Bone marrow (tissue), 2 donors: ENCODE measurements around the gene USH1C.

ENCODE experiments used
- DNase-seq, 2 donors: peaks; one replicate each; lab custom pipeline; 2025; lab: John Stamatoyannopoulos, UW

The USH1C gene

DNA sequence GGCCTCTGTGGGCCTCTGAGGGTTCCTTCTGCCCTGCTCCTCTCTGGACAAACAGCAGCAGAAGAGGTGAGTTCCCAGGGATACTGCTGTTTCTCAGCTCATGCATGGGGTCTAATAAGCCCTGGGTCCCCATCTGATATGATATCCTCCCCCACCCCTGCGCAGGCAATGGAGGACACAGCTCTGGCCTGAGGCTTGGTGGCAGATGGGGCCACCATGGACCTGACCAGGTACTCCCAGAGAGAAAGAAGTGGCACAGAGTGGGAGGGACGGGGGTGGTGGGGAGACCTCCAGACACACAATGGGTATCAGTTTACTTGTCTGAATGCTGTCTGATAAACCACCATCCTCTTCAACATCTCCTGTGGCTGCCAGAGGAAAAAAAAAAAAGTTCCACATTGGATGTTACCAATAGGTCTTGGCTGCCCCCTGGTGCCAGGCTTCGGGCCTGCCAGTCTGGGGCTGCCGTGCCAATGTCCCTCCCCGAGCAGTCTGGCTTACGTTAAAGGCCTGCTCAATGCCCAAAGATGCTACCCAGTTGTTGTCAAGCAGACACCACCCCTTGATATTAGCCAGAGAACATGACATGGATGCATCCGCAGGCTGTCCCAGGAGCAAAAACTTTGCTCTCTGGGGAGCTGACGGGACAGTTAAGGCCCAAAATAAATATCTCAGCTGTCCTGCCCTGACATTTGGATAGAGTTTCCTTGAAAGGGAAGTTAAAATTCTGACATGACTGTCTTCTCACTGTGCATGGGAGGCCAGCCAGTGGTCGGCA, 39.7 kb downstream of the USH1C start:
- DNase-seq, result peak; percentile 15 to 27

DNA sequence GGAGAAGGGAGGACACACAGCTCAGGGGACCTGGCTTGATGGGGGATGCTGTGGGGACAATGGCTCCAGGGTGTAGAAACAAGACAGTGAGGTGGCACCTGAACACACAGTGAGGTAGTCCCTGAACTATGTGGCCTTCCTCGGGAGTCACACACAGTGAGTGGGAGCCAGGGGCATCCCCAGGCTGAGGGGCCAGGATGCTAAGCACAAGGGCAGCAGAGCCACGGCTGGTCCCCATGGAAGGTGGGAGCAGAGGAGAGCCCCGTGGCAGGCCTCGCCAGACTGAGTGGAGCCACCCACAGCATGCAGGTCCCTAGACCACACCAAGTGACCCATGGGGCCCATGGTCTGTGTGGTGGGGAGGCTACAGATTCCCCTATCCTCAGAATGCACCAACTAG, 41.6 kb downstream of the USH1C start:
- DNase-seq, result no peak

DNA sequence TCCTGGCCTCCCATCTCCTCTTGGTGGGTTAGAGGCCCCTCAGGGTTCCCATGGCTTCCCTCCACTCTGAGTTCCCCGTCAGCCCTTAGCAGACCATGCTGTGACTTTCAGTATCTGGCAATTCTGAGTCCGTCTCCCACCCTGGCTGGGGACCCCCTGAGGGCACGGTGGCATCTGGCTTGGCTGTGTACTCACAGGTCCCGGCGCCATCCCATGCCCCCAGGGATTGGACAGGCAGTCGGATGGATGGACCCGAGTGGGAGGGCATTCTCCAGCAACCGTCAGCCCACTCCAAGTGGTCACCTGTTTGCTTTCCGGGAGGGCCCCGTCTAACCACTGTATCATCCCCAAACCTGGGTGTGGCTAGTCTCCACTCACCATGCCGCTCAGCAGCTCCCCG, 43.5 kb downstream of the USH1C start:
- no peak for DNase-seq

GRCh38 chr11:17498475-17498874, 45.7 kb downstream of the USH1C start:
- DNase-seq, result no peak

DNA sequence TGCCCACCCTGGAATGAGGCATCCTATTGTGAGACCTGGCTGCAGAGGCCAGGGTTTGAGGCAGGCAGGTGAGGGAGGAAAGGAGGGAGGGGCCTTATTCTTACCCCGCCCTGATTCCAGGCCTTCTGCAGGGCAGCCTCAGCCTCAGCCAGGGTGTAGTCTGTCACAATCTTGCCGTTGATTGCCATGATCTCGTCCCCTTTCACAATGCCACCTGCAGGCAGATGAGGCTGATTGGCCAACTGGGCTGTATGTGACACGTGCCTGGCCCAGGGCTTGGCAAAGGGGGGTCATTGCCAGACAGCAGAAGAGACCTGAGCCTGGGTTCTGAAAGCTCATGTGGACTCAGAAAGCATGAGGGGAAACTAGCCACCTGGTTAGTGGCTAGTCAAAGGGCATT, 46.2 kb downstream of the USH1C start:
- DNase-seq, result no peak

- no peak for DNase-seq
Measured at GRCh38 chr11:17496406-17496805, 47.8 kb downstream of the USH1C start.

- DNase-seq, result no peak
Measured at GRCh38 chr11:17494019-17494418, 50.2 kb downstream of the USH1C start.

- no peak for DNase-seq
Measured at GRCh38 chr11:17490938-17491337, 53.3 kb downstream of the USH1C start.

DNA sequence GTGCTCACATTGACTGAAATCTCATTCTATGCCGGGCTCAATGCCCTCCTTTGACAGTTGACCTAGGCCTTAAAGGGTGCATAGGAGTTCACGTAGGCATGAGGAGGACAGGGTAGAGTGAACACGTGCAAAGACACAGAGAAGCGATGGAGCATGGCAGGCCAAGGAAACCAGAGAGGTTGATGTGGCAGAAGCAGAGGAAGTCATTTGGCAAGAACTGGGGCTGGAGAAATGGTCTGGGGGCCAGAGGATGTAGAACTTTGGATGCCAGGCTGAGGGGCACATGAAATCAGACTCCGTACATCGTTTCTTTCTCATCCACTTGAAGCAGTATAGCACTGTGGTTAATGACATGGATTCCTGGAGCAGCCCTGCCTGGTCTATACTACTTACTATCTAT, 54.0 kb downstream of the USH1C start:
- DNase-seq, result no peak

DNA sequence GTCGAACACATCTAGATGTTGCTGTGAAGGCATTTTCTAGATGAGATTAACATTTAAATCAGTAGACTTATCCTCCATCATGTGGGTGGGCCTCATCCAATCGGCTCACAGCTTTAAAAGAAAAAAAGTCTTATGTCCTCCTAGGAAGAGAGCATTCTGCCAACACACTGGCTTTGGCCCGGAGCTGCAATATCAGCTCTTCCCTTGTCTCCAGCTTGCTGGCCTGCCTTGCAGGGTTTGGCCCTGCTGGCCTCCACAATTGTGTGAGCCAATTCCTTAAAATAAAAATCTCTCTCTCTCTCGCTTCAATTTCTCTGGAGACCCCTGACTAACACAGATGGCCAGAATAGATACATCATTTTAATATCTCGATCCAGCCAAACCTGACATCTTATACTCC, 54.5 kb downstream of the USH1C start:
- DNase-seq, result no peak

DNA sequence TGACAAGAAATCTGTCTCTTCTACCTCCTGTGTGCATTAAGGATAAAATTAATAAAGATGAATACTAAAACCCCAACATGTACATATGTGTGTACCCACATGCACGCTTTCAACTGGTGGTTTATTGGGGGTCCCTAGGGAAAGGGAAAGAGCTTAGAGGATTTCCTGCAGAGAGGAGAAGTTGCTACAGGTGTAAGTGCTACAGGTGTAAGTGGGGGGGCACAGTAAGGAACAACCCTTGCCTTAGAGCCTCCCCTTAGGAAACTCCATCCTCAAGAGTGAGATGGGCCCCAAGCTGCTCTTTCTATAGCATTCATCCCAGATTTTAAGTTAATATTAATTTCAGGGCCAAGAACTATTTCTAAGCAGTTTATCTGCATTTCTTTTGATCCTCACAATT, 55.7 kb downstream of the USH1C start:
- DNase-seq, result no peak

GRCh38 chr11:17486646-17487045, 57.6 kb downstream of the USH1C start:
- DNase-seq, result no peak

- no peak for DNase-seq
Measured at GRCh38 chr11:17483505-17483904, 60.7 kb downstream of the USH1C start.

DNA sequence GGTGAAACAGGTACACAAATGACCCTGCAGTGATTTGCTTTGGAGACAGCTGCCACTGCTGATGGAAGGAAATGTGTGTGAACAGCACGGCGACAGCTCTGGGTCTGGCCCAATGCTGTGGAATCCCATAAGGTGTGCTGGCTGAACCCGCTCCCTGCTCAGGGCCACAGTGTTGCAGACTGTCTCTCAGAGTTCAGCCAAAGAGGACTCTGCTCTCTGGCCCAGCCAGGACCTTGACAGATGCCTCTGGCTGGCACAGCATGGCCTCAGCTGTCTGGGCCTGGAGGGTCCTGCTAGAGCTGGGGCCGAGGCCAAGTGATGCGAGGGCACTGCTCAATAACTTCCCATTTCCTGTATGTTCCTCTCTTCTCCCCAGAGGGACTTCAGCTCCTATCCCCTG, 62.3 kb downstream of the USH1C start:
- no peak for DNase-seq

DNA sequence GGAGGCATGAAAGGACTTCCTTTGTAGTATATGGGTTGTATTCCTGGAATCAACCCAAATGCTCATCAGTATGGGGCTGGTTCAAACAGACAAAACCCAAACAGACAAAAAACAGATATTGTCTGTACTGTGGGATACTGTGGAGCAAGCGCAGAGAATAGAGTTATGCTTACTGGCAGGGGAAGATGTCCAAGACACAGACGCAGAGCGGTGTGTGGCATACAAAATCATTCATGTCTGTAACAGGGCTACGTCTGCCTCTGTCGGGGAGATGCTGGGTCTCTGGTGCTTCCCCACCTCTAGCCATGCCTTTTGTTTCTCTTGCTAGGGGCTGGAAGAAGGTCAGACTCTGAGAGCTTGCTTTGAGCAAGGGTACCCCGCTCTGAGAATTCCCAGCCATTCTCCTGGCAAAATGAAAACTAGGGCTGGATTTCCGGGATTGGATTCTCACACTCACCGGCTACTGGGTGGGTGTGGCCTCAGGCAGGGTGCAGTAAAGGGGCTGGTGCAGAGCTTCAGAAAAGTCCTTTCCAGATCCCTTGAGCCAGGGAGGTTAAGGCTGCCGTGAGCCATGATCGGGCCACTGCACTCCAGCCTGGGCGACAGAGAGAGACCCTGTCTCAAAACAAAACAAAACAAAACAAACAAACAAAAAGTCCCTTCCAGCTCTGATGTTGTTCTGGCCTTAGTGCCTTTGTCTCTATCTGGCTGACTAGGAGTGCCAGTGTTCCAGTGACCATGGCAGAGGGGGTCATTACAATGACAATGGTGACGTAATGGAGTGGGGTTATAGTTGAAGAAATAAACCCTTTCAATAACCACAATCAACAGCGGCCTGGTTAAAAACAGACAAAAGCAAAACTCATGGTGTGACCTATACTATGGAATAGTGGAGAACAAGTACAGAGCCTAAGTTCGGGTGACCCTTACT, 64.7 kb downstream of the USH1C start:
- DNase-seq, result no peak

GRCh38 chr11:17478070-17478469, 66.1 kb downstream of the USH1C start:
- no peak for DNase-seq

DNA sequence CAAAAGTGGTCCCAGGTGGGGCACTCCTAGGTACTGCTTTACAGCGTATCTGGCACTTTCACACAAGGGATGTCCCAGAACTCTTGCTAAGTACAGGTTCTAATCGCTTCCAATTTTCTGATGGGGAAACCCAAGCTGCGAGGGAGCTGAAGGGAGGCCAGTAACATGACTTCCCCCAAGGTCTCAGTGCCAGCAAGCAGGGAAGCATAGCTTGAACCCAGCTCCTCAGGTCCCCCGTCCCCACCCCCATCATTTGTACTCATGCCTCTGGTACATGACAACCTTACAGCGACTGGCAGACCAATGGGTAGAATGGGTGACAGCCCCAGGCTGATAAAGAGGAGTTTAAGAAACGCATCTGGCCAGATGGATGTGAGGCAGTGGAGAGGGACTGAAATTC, 66.9 kb downstream of the USH1C start:
- no peak for DNase-seq

DNA sequence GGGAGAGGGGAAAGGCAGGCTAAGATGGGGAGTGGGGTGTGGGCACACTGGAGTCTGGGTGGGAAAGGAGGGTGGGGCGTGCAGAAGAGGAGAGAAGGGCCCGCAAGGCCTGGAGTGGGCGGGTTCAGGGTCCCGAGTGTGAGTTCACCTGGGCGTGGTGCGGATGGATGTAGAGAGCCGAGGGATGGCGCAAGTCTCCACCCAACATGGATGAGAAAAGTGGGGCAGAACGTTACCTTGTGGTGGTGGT, 67.2 kb downstream of the USH1C start:
- no peak for DNase-seq

GRCh38 chr11:17476317-17477083, 67.7 kb downstream of the USH1C start, which contains the start of gene ABCC8:
ABCC8 (minus strand) TSS chr11:17476845; CDS start chr11:17476776, 69 bp downstream.
- no peak for DNase-seq

DNA sequence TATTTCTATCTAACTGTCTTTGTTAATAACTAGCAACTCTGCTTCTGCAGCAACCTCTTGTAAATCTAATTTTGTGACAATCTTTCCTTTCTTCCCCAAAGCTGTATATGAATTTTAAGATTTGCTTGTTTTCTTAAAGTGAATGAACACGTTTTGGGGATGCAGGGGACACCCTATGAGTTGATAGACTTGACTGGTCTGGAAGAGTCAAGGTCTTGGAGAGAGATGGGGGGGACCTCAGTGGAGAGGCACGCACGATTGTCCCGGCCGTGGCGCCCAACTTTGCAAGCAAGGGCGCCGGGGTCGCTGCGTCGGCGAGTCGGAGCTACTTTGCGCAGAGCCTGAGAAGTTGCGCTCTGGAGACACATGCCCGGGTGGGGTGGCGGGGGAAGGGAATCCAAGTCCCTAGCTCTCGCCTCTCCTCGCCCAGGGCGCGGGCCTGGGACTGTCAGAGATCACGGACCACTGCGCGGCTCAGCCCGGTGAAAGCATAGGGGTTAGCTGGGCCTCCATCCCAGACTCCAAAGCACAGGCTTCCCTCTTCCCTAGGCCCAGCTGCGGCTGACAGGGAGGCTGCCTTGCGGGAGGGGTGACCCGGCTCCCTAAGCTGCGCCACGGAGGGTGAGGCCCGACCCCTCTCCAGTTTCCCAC, 68.4 kb downstream of the USH1C start:
- DNase-seq, result no peak

GRCh38 chr11:17473071-17473744, 71.0 kb downstream of the USH1C start:
- DNase-seq, result no peak

DNA sequence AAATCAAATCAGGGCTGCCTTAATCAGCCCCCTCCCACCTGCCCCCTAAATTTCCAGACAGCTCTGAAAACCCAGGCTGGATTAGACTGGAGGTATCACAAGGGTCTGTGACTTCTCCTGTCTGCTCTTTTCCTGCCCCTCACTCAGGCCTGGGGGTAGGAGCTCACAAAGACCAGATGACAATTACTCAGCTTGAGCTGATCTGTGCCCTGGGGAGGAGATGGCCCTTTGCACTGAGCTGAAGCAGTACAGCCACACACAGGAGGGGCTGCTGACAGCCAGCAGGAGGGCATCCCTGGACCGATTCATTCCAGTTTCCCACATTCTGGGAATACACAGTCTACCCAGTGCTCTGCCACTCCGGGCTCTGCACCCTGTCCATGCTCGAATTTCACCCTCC, 71.7 kb downstream of the USH1C start:
- DNase-seq, result no peak
